MM.1S (cell line): ENCODE measurements around the gene HMGA1.
"Not testable (repeated sequence)": the region's sequence is repeated elsewhere in the genome, so short reads cannot be mapped to it uniquely, and the experiment has no call there.

ENCODE experiments used
- DNase-seq: peaks from one replicate; pipeline ENCODE4 v3.0.0-alpha.2; 2015
- H2AFZ ChIP-seq: fragments of 300-600 bp; sonication (generic); 2 replicates; pipeline ENCODE4 v1.6.0; 2016; ENCODE audit warnings: antibody characterized with exemption, low read length
- H3F3A ChIP-seq: fragments of 300-600 bp; sonication (generic); 2 replicates; pipeline ENCODE4 v1.6.1; 2016; ENCODE audit warnings: mild to moderate bottlenecking, antibody characterized with exemption, low read length, moderate library complexity, mixed read lengths; ENCODE audit not compliant: insufficient read depth
- H3K27ac ChIP-seq: fragments of 300-600 bp; sonication (generic); 2 replicates; pipeline ENCODE4 v1.5.1; 2016; ENCODE audit warnings: mild to moderate bottlenecking, low read length
- H3K27me3 ChIP-seq: fragments of 300-600 bp; sonication (generic); replicated peaks from 2 replicates; pipeline ENCODE4 v1.6.0; 2016; ENCODE audit warnings: low read length; ENCODE audit not compliant: insufficient read depth
- H3K36me3 ChIP-seq: fragments of 300-600 bp; sonication (generic); replicated peaks from 2 replicates; pipeline ENCODE4 v1.6.1; 2016; ENCODE audit warnings: mild to moderate bottlenecking, low read length, mixed read lengths; ENCODE audit not compliant: insufficient read depth
- H3K4me1 ChIP-seq: fragments of 300-600 bp; sonication (generic); 2 replicates; pipeline ENCODE4 v1.6.1; 2016; ENCODE audit warnings: low read length, mixed read lengths
- H3K4me2 ChIP-seq: fragments of 300-600 bp; sonication (generic); 2 replicates; pipeline ENCODE4 v1.6.0; 2016; ENCODE audit warnings: low read depth, low read length
- H3K4me3 ChIP-seq: fragments of 300-600 bp; sonication (generic); 2 replicates; pipeline ENCODE4 v1.5.1; 2016; ENCODE audit warnings: low read length, mixed read lengths
- H3K79me2 ChIP-seq: fragments of 300-600 bp; sonication (generic); 2 replicates; pipeline ENCODE4 v1.6.1; 2016; ENCODE audit warnings: mixed run types, low read length, mixed read lengths
- H3K9ac ChIP-seq: fragments of 300-600 bp; sonication (generic); 2 replicates; pipeline ENCODE4 v1.6.1; 2016; ENCODE audit warnings: low read length, mixed read lengths
- H3K9me2 ChIP-seq: fragments of 300-600 bp; sonication (generic); replicated peaks from 2 replicates; pipeline ENCODE4 v1.6.1; 2016; ENCODE audit warnings: mild to moderate bottlenecking, low read length, mixed read lengths; ENCODE audit not compliant: insufficient read depth
- H3K9me3 ChIP-seq: fragments of 300-600 bp; sonication (generic); replicated peaks from 2 replicates; pipeline ENCODE4 v1.6.1; 2016; ENCODE audit warnings: mild to moderate bottlenecking, low read length, mixed read lengths; ENCODE audit not compliant: insufficient read depth
- H4K20me1 ChIP-seq: fragments of 300-600 bp; sonication (generic); 2 replicates; pipeline ENCODE4 v1.6.1; 2016; ENCODE audit warnings: mild to moderate bottlenecking, low read length, moderate library complexity, mixed read lengths; ENCODE audit not compliant: insufficient read depth
- CTCF ChIP-seq: fragments of 300-600 bp; sonication (generic); IDR thresholded peaks from 2 replicates; pipeline ENCODE4 v1.5.1; 2016; ENCODE audit warnings: antibody characterized with exemption, low read length, mixed read lengths
- EZH2 ChIP-seq: fragments of 300-600 bp; sonication (generic); optimal IDR thresholded peaks from 2 replicates; pipeline ENCODE3; 2017; ENCODE audit warnings: low read depth, mild to moderate bottlenecking, antibody characterized with exemption, low read length, mixed read lengths
- EZH2phosphoT487 ChIP-seq: fragments of 300-600 bp; sonication (generic); IDR thresholded peaks from 2 replicates; pipeline ENCODE4 v1.6.1; 2018; ENCODE audit warnings: antibody characterized with exemption, low read length

Gene HMGA1

GRCh38 chr6:34248727-34249468 is 12.2 kb downstream of the HMGA1 start, which contains the start of gene SMIM29:
Gene SMIM29, minus strand, starts transcription at chr6:34249006. Its CDS starts 1,215 bp downstream, at chr6:34247791.
- DNase-seq = peak; percentile 94
- peak within 1 kb of the TSS; percentile 99 for H2AFZ ChIP-seq

GRCh38 chr6:34249469-34250261 is 13.0 kb downstream of the HMGA1 start:
- H3K79me2 ChIP-seq = peaks cover 6% of the 10 kb centered on the region; the same call in 1 of the 2 replicates
- H3K9ac ChIP-seq = peak overlapping the region; percentile 77
- peaks cover 8% of the 10 kb centered on the region for H3K4me1 ChIP-seq
- peak overlapping the region; percentile 99 for H3K4me3 ChIP-seq
- H3K36me3 ChIP-seq = no peaks in the 10 kb centered on the region
- no peak for TF ChIP-seq CTCF
- no peak for TF ChIP-seq EZH2phosphoT487
- no peak for TF ChIP-seq EZH2
- DNase-seq = no peak
- no peaks in the 10 kb centered on the region for H3K27me3 ChIP-seq
- H3K9me2 ChIP-seq = no peaks in the 10 kb centered on the region
- peak overlapping the region; percentile 72; the same call in 1 of the 2 replicates for H3K4me2 ChIP-seq
- peak overlapping the region; percentile 99 for H2AFZ ChIP-seq
- no peaks in the 10 kb centered on the region for H4K20me1 ChIP-seq
- no peaks in the 10 kb centered on the region for H3K9me3 ChIP-seq
- no peak overlapping the region for H3K27ac ChIP-seq
- peaks cover 26% of the 10 kb centered on the region for H3F3A ChIP-seq

More at GRCh38 chr6:34248727-34249468, 12.2 kb downstream of the HMGA1 start, which contains the start of gene SMIM29:
- H3K4me1 ChIP-seq = peaks cover 8% of the 10 kb centered on the region
- H3K4me2 ChIP-seq = peak within 1 kb of the TSS; percentile 96
- H3K27me3 ChIP-seq = no peaks in the 10 kb centered on the region
- H4K20me1 ChIP-seq = 0 out of 2 replicates have a peak, but pooled peaks cover 3% of the 10 kb centered on the region
- H3K4me3 ChIP-seq = peak within 1 kb of the TSS; percentile 99
- TF ChIP-seq CTCF = peak; percentile 79
- no peak for TF ChIP-seq EZH2phosphoT487
- TF ChIP-seq EZH2 = no peak
- H3K27ac ChIP-seq = peak within 1 kb of the TSS; percentile 66
- no peaks in the 10 kb centered on the region for H3K36me3 ChIP-seq
- H3K9me3 ChIP-seq = no peaks in the 10 kb centered on the region
- peaks cover 31% of the 10 kb centered on the region for H3F3A ChIP-seq
- peaks cover 6% of the 10 kb centered on the region; the same call in 1 of the 2 replicates for H3K79me2 ChIP-seq
- peak within 1 kb of the TSS; percentile 90 for H3K9ac ChIP-seq
- H3K9me2 ChIP-seq = no peaks in the 10 kb centered on the region

- H3K36me3 ChIP-seq, H3K9me2 ChIP-seq, H3K9ac ChIP-seq, H2AFZ ChIP-seq, DNase-seq, H3K27ac ChIP-seq, H3K4me2 ChIP-seq, H3K4me1 ChIP-seq, H3K4me3 ChIP-seq, H3K79me2 ChIP-seq, H4K20me1 ChIP-seq, H3K27me3 ChIP-seq, H3K9me3 ChIP-seq: not testable (repeated sequence)
- H3F3A ChIP-seq = peaks cover 12% of the 10 kb centered on the region; the same call in 1 of the 2 replicates
Observed at GRCh38 chr6:34252395-34252794, 15.7 kb downstream of the HMGA1 start.
